Fibroblast of lung (primary cell): Measurements from ENCODE around the gene CCDC106. TPM values are rescaled to one million over a fixed set of nuclear protein-coding genes. Genes with fewer than 3 reads are reported as not detected.

Experiments
- DNase-seq, 2 donors: peaks; one replicate each; pipeline versions ENCODE4 v3.0.0 to v3.0.0-alpha.2; 2010; ENCODE audit warnings: low read depth in 2 of 2
- H2AFZ ChIP-seq: 2 replicates; pipeline ENCODE4 v1.5.1; 2012; ENCODE audit warnings: low read length, control low read depth, inconsistent platforms
- H3K27ac ChIP-seq: 2 replicates; pipeline ENCODE4 v1.5.1; 2011; ENCODE audit warnings: low read length, control low read depth; ENCODE audit not compliant: insufficient read depth
- H3K27me3 ChIP-seq: 2 replicates; pipeline ENCODE4 v1.5.1; 2011; ENCODE audit warnings: mild to moderate bottlenecking, low read length; ENCODE audit not compliant: control insufficient read depth, insufficient read depth
- H3K36me3 ChIP-seq: 2 replicates; pipeline ENCODE4 v1.5.1; 2011; ENCODE audit warnings: low read length; ENCODE audit not compliant: control insufficient read depth, insufficient read depth
- H3K4me1 ChIP-seq: 2 replicates; pipeline ENCODE4 v1.5.1; 2011; ENCODE audit warnings: low read length; ENCODE audit not compliant: control insufficient read depth, insufficient read depth; ENCODE audit errors: extremely low read depth
- H3K4me2 ChIP-seq: 2 replicates; pipeline ENCODE4 v1.5.1; 2011; ENCODE audit warnings: low read length, control low read depth; ENCODE audit not compliant: insufficient read depth; ENCODE audit errors: extremely low read depth
- H3K4me3 ChIP-seq, 4 experiments: fragments of 200-600 bp in 1 of 4; sonication (generic) in 1 of 4; replicated peaks in 1 of 4; 2 replicates each; pipeline ENCODE4 v1.5.1; 2011 to 2016; ENCODE audit warnings: low read length in 4 of 4, low read depth in 3 of 4, mild to moderate bottlenecking in 3 of 4, control low read depth in 2 of 4, inconsistent platforms in 1 of 4, mixed read lengths in 1 of 4; ENCODE audit not compliant: insufficient read depth in 1 of 4; ENCODE audit errors: control extremely low read depth in 1 of 4
- H3K79me2 ChIP-seq: 2 replicates; pipeline ENCODE4 v1.5.1; 2012; ENCODE audit warnings: mild to moderate bottlenecking, low read length, inconsistent platforms; ENCODE audit not compliant: control insufficient read depth, insufficient read depth
- H3K9ac ChIP-seq: 2 replicates; pipeline ENCODE4 v1.5.1; 2011; ENCODE audit warnings: mild to moderate bottlenecking, low read length, control low read depth; ENCODE audit not compliant: insufficient read depth
- H3K9me3 ChIP-seq: 2 replicates; pipeline ENCODE4 v1.5.1; 2012; ENCODE audit warnings: low read depth, low read length; ENCODE audit not compliant: control insufficient read depth, insufficient read depth
- H4K20me1 ChIP-seq: 2 replicates; pipeline ENCODE4 v1.5.1; 2011; ENCODE audit warnings: low read length; ENCODE audit not compliant: control insufficient read depth, insufficient read depth; ENCODE audit errors: extremely low read depth
- EZH2 ChIP-seq: IDR thresholded peaks from 2 replicates; pipeline ENCODE4 v1.5.1; 2012; ENCODE audit warnings: low read length, control low read depth, mild to moderate bottlenecking; ENCODE audit errors: missing control alignments
- polyA plus RNA-seq, 2 donors: library from polyadenylated mRNA; depleted of rRNA in 1 of 2; stranded (reverse) in 1 of 2; unstranded in 1 of 2; fragments of >200 nt; gene quantifications; 2 replicates each; pipeline ENCODE4 v1.2.1, GENCODE V29; 2011 to 2012; ENCODE audit warnings: missing spikeins in 1 of 2
- total RNA-seq: library from RNA; depleted of rRNA; stranded (reverse); fragments of >200 nt; gene quantifications from 2 replicates; pipeline ENCODE4 v1.2.1, GENCODE V29; 2014
- TF ChIP-seq, protein P1 (sequence below), 2 donors: IDR thresholded peaks in 1 of 2; conservative IDR thresholded peaks in 1 of 2; 1 replicate in 1 of 2; 2 replicates in 1 of 2; pipeline ENCODE4 v1.5.1; 2011 to 2012; ENCODE audit warnings: low read length in 2 of 2, control low read depth in 1 of 2, inconsistent platforms in 1 of 2, low read depth in 1 of 2, mild to moderate bottlenecking in 1 of 2

CCDC106 gene
- total and polyA plus RNA-seq, 2 donors (not counting 1 experiment from before 2014, with no cell fraction given) = 4.5 to 10.2 TPM

GRCh38 chr19:55611983-55612645 lies 35.9 kb upstream of the CCDC106 start:
- no peaks in the 10 kb centered on the region for H3K4me1 ChIP-seq
- H3K9me3 ChIP-seq = no peaks in the 10 kb centered on the region
- TF ChIP-seq EZH2 = no peak
- TF ChIP-seq, protein P1, sequence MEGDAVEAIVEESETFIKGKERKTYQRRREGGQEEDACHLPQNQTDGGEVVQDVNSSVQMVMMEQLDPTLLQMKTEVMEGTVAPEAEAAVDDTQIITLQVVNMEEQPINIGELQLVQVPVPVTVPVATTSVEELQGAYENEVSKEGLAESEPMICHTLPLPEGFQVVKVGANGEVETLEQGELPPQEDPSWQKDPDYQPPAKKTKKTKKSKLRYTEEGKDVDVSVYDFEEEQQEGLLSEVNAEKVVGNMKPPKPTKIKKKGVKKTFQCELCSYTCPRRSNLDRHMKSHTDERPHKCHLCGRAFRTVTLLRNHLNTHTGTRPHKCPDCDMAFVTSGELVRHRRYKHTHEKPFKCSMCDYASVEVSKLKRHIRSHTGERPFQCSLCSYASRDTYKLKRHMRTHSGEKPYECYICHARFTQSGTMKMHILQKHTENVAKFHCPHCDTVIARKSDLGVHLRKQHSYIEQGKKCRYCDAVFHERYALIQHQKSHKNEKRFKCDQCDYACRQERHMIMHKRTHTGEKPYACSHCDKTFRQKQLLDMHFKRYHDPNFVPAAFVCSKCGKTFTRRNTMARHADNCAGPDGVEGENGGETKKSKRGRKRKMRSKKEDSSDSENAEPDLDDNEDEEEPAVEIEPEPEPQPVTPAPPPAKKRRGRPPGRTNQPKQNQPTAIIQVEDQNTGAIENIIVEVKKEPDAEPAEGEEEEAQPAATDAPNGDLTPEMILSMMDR (conservative IDR thresholded peaks at IDR 0.05 in 1 of 2, IDR thresholded peaks at IDR 0.05 in 1 of 2; ENCODE audit: low read depth in 1 of 2, low read length in 2 of 2) = no peak
- H2AFZ ChIP-seq = no peak overlapping the region
- no peaks in the 10 kb centered on the region for H3K27me3 ChIP-seq
- H3K27ac ChIP-seq = no peak overlapping the region
- no peak overlapping the region for H3K4me3 ChIP-seq
- peaks cover 20% of the 10 kb centered on the region for H3K79me2 ChIP-seq
- no peak for DNase-seq
- no peaks in the 10 kb centered on the region for H4K20me1 ChIP-seq
- H3K4me2 ChIP-seq = no peak overlapping the region
- no peak overlapping the region for H3K9ac ChIP-seq
- H3K36me3 ChIP-seq = peaks cover 21% of the 10 kb centered on the region

GRCh38 chr19:55613396-55613795 lies 34.6 kb upstream of the CCDC106 start:
- Histone ChIP-seq H3K4me2 (no peak overlapping the region), H3K4me1 (no peaks in the 10 kb centered on the region), H2AFZ (no peak overlapping the region), H3K9ac (no peak overlapping the region), H3K27ac (no peak overlapping the region), H3K9me3 (no peaks in the 10 kb centered on the region), H3K36me3 (peaks cover 25% of the 10 kb centered on the region), H3K27me3 (no peaks in the 10 kb centered on the region), H4K20me1 (no peaks in the 10 kb centered on the region), H3K79me2 (peaks cover 12% of the 10 kb centered on the region), H3K4me3 (no peak overlapping the region)
- no peak for DNase-seq
- no peak for TF ChIP-seq EZH2

GRCh38 chr19:55613930-55614710 lies 33.9 kb upstream of the CCDC106 start:
- no peak overlapping the region for H3K4me2 ChIP-seq
- TF ChIP-seq, protein P1 (conservative IDR thresholded peaks at IDR 0.05 in 1 of 2, IDR thresholded peaks at IDR 0.05 in 1 of 2; ENCODE audit: low read depth in 1 of 2, low read length in 2 of 2) = no peak
- TF ChIP-seq EZH2 = no peak
- no peak for DNase-seq
- H3K9ac ChIP-seq = no peak overlapping the region
- H3K27me3 ChIP-seq = no peaks in the 10 kb centered on the region
- peaks cover 25% of the 10 kb centered on the region for H3K36me3 ChIP-seq
- no peaks in the 10 kb centered on the region for H3K4me1 ChIP-seq
- H2AFZ ChIP-seq = no peak overlapping the region
- H3K27ac ChIP-seq = no peak overlapping the region
- H3K79me2 ChIP-seq = peaks cover 7% of the 10 kb centered on the region
- no peaks in the 10 kb centered on the region for H3K9me3 ChIP-seq
- H3K4me3 ChIP-seq = no peak overlapping the region
- no peaks in the 10 kb centered on the region for H4K20me1 ChIP-seq
